Tibial nerve (tissue), 4 donors: Measurements from ENCODE around the gene YPEL4.

Source experiments
- EP300 ChIP-seq, 2 donors: sonication (generic); formaldehyde crosslinking; IDR thresholded peaks; one replicate each; pipeline ENCODE4 v1.6.1; 2017; ENCODE audit warnings: antibody characterized with exemption in 2 of 2, mild to moderate bottlenecking in 1 of 2
- POLR2A ChIP-seq, 2 donors: fragments of 450-650 bp; IDR thresholded peaks; one replicate each; pipeline ENCODE4 v1.6.1; 2017; ENCODE audit warnings: antibody characterized with exemption in 2 of 2, mild to moderate bottlenecking in 2 of 2, moderate library complexity in 2 of 2
- TF ChIP-seq, protein P1 (sequence below), 5 experiments: fragments of 200-600 bp in 3 of 5; fragments of 450-650 bp in 2 of 5; sonication (generic) in 3 of 5; IDR thresholded peaks; one replicate each; pipeline ENCODE4 v1.5.1; 2016 to 2019; ENCODE audit warnings: antibody characterized with exemption in 5 of 5, mild to moderate bottlenecking in 3 of 5, moderate library complexity in 2 of 5

DNA sequence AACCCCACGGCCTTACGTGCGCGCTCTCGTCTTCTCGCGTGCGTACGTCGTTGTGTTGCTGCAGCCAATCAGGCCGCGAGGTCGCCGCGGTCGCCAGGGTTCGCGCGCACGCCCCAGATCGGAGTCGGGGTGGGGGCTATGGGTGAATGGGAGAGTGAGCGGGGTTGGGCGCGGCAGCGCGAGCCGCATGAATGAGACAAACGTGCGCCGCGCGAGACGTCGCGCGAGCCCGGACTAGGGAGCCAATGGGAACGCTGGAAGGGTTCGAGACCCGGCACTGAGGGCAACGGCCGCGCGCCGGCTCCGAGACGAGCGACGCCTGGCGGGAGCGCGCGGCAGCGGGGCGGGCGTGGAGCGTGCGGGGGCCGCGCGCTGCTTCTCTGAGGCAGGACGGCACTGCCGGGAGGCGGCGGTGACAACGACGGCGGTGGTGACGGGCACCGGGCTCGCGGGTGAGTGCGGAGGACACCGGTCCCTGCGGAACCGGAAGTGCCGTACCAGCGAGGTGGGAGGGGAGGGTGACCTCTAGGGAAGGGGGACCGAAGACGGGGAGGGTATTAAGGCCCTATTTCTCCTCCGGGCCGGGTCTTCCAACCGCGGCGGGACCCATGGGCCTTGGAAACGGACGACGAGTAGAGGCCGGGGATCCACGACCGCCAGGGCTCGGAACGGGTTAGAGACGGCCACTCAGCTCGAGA, 18.2 kb upstream of the YPEL4 start, which contains the start of gene ZDHHC5:
- TF ChIP-seq POLR2A (IDR thresholded peaks at IDR 0.05), result peak; percentile 34 to 72
- peak in 1 of 2 donors; percentile 55 for TF ChIP-seq EP300 (IDR thresholded peaks at IDR 0.05)
- TF ChIP-seq, protein P1, sequence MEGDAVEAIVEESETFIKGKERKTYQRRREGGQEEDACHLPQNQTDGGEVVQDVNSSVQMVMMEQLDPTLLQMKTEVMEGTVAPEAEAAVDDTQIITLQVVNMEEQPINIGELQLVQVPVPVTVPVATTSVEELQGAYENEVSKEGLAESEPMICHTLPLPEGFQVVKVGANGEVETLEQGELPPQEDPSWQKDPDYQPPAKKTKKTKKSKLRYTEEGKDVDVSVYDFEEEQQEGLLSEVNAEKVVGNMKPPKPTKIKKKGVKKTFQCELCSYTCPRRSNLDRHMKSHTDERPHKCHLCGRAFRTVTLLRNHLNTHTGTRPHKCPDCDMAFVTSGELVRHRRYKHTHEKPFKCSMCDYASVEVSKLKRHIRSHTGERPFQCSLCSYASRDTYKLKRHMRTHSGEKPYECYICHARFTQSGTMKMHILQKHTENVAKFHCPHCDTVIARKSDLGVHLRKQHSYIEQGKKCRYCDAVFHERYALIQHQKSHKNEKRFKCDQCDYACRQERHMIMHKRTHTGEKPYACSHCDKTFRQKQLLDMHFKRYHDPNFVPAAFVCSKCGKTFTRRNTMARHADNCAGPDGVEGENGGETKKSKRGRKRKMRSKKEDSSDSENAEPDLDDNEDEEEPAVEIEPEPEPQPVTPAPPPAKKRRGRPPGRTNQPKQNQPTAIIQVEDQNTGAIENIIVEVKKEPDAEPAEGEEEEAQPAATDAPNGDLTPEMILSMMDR (IDR thresholded peaks at IDR 0.05), result peak; percentile 52 to 81 (median 66)
